ENCODE measurements around the gene SPAG16.

SPAG16 gene

GRCh38 chr2:214393796-214394195 lies 1109.5 kb downstream of the SPAG16 start:
- Histone ChIP-seq H3K9ac (ENCODE audit: low read length) (no peak overlapping the region), H3K4me1 (ENCODE audit: low read length) (no peaks in the 10 kb centered on the region), H4K20me1 (ENCODE audit: insufficient read depth, low read length) (no peaks in the 10 kb centered on the region), H3K4me3 (ENCODE audit: low read length) (no peak overlapping the region), H3K4me2 (ENCODE audit: low read length) (no peak overlapping the region), H3K27ac (ENCODE audit: low read length) (no peak overlapping the region), H3K27me3 (ENCODE audit: low read depth, low read length) (no peaks in the 10 kb centered on the region), H3K36me3 (replicated peaks; ENCODE audit: low read depth, low read length) (no peaks in the 10 kb centered on the region), H3K79me2 (ENCODE audit: low read length) (no peaks in the 10 kb centered on the region), H3K9me3 (ENCODE audit: insufficient read depth, low read length) (no peaks in the 10 kb centered on the region), H2AFZ (ENCODE audit: low read depth, low read length) (no peak overlapping the region)
- TF ChIP-seq EZH2phosphoT487 (IDR thresholded peaks at IDR 0.05; ENCODE audit: low read depth), result no peak
- no peak for TF ChIP-seq CTCF (IDR thresholded peaks at IDR 0.05; ENCODE audit: low read depth, low read length)

GRCh38 chr2:214395040-214395439 lies 1110.8 kb downstream of the SPAG16 start:
- Histone ChIP-seq H3K9me3 (ENCODE audit: insufficient read depth, low read length) (no peaks in the 10 kb centered on the region), H3K4me2 (ENCODE audit: low read length) (no peak overlapping the region), H3K36me3 (replicated peaks; ENCODE audit: low read depth, low read length) (no peaks in the 10 kb centered on the region), H3K9ac (ENCODE audit: low read length) (no peak overlapping the region), H4K20me1 (ENCODE audit: insufficient read depth, low read length) (no peaks in the 10 kb centered on the region), H3K79me2 (ENCODE audit: low read length) (no peaks in the 10 kb centered on the region), H3K27ac (ENCODE audit: low read length) (no peak overlapping the region), H3K4me3 (ENCODE audit: low read length) (no peak overlapping the region), H3K4me1 (ENCODE audit: low read length) (no peaks in the 10 kb centered on the region), H3K27me3 (ENCODE audit: low read depth, low read length) (no peaks in the 10 kb centered on the region), H2AFZ (ENCODE audit: low read depth, low read length) (no peak overlapping the region)
- no peak for TF ChIP-seq EZH2phosphoT487 (IDR thresholded peaks at IDR 0.05; ENCODE audit: low read depth)
- no peak for TF ChIP-seq CTCF (IDR thresholded peaks at IDR 0.05; ENCODE audit: low read depth, low read length)

GRCh38 chr2:214401580-214401979 lies 1117.3 kb downstream of the SPAG16 start:
- H3K4me2 ChIP-seq (ENCODE audit: low read length), result no peak overlapping the region
- H3K9me3 ChIP-seq (ENCODE audit: insufficient read depth, low read length), result no peaks in the 10 kb centered on the region
- no peak overlapping the region for H2AFZ ChIP-seq (ENCODE audit: low read depth, low read length)
- H4K20me1 ChIP-seq (ENCODE audit: insufficient read depth, low read length), result no peaks in the 10 kb centered on the region
- TF ChIP-seq EZH2phosphoT487 (IDR thresholded peaks at IDR 0.05; ENCODE audit: low read depth) (no peak), CTCF (IDR thresholded peaks at IDR 0.05; ENCODE audit: low read depth, low read length) (no peak)
- H3K4me3 ChIP-seq (ENCODE audit: low read length), result no peak overlapping the region
- no peaks in the 10 kb centered on the region for H3K36me3 ChIP-seq (replicated peaks; ENCODE audit: low read depth, low read length)
- H3K4me1 ChIP-seq (ENCODE audit: low read length), result no peaks in the 10 kb centered on the region
- H3K79me2 ChIP-seq (ENCODE audit: low read length), result no peaks in the 10 kb centered on the region
- H3K27me3 ChIP-seq (ENCODE audit: low read depth, low read length), result no peaks in the 10 kb centered on the region
- no peak overlapping the region for H3K27ac ChIP-seq (ENCODE audit: low read length)
- H3K9ac ChIP-seq (ENCODE audit: low read length), result no peak overlapping the region

- Histone ChIP-seq H3K27me3 (ENCODE audit: low read depth, low read length) (no peaks in the 10 kb centered on the region), H3K4me1 (ENCODE audit: low read length) (no peaks in the 10 kb centered on the region), H3K4me2 (ENCODE audit: low read length) (no peak overlapping the region), H2AFZ (ENCODE audit: low read depth, low read length) (no peak overlapping the region), H4K20me1 (ENCODE audit: insufficient read depth, low read length) (no peaks in the 10 kb centered on the region), H3K4me3 (ENCODE audit: low read length) (no peak overlapping the region), H3K9me3 (ENCODE audit: insufficient read depth, low read length) (no peaks in the 10 kb centered on the region), H3K79me2 (ENCODE audit: low read length) (no peaks in the 10 kb centered on the region), H3K27ac (ENCODE audit: low read length) (no peak overlapping the region), H3K9ac (ENCODE audit: low read length) (no peak overlapping the region), H3K36me3 (replicated peaks; ENCODE audit: low read depth, low read length) (no peaks in the 10 kb centered on the region)
- TF ChIP-seq CTCF (IDR thresholded peaks at IDR 0.05; ENCODE audit: low read depth, low read length) (no peak), EZH2phosphoT487 (IDR thresholded peaks at IDR 0.05; ENCODE audit: low read depth) (no peak)
Observed at GRCh38 chr2:214410128-214410775, 1126.0 kb downstream of the SPAG16 start.
